B cell (primary cell): ENCODE measurements around the gene BTG1. TPM values are rescaled to one million over a fixed set of nuclear protein-coding genes. Genes with fewer than 3 reads are reported as not detected.

ENCODE experiments used
- ATAC-seq: fragments of 200-7000 bp; cut with Tn5 transposase; one replicate; pipeline ENCODE4 v1.10.0; 2021; ENCODE audit warnings: low read depth, mild to moderate bottlenecking, moderate number of reproducible peaks, moderate library complexity
- CTCF ChIA-PET: fragments of 350-600 bp; sonication (Branson Sonifier 250); formaldehyde crosslinking; loops from one replicate; lab custom pipeline; 2021; ENCODE audit warnings: antibody characterized with exemption, inconsistent platforms; lab: Charles Lee
- POLR2A ChIA-PET: fragments of 350-600 bp; sonication (Branson Sonifier 250); formaldehyde crosslinking; loops from one replicate; lab custom pipeline; 2021; ENCODE audit warnings: antibody characterized with exemption; lab: Charles Lee
- DNase-seq: peaks from one replicate; pipeline ENCODE4 v3.0.0; 2013
- H2AFZ ChIP-seq: 2 replicates; pipeline ENCODE4 v1.6.1; 2012; ENCODE audit warnings: mild to moderate bottlenecking, low read depth, low read length; ENCODE audit not compliant: insufficient read depth, poor library complexity, severe bottlenecking
- H3K27ac ChIP-seq, 2 donors: 1 replicate in 1 of 2; 2 replicates in 1 of 2; pipeline ENCODE4 v1.5.1; 2012 to 2013; ENCODE audit warnings: low read length in 2 of 2, mild to moderate bottlenecking in 2 of 2, moderate library complexity in 1 of 2
- H3K27me3 ChIP-seq, 4 experiments: fragments of 200-600 bp in 1 of 4; sonication (generic) in 1 of 4; replicated peaks in 1 of 4; 1 replicate in 2 of 4; 2 replicates in 2 of 4; pipeline versions ENCODE4 v1.6.1 to v1.7.0; 2013 to 2016; ENCODE audit warnings: low read length in 3 of 4, mild to moderate bottlenecking in 2 of 4, mixed read lengths in 1 of 4, moderate library complexity in 1 of 4; ENCODE audit not compliant: insufficient read depth in 4 of 4, control insufficient read depth in 3 of 4; ENCODE audit errors: control extremely low read depth in 1 of 4
- H3K36me3 ChIP-seq, 2 experiments: replicated peaks in 1 of 2; 1 replicate in 1 of 2; 2 replicates in 1 of 2; pipeline versions ENCODE4 v1.6.1 to v1.7.1; 2013; ENCODE audit warnings: low read length in 1 of 2; ENCODE audit not compliant: insufficient read depth in 2 of 2, control insufficient read depth in 1 of 2; ENCODE audit errors: control extremely low read depth in 1 of 2, extremely low read depth in 1 of 2
- H3K4me1 ChIP-seq, 2 donors: fragments of 200-600 bp in 1 of 2; sonication (generic) in 1 of 2; 1 replicate in 1 of 2; 2 replicates in 1 of 2; pipeline versions ENCODE4 v1.5.1 to v1.6.1; 2013 to 2017; ENCODE audit warnings: low read length in 2 of 2; ENCODE audit not compliant: control insufficient read depth in 2 of 2, insufficient read depth in 2 of 2
- H3K4me2 ChIP-seq: replicated peaks from 2 replicates; pipeline ENCODE3; 2012; ENCODE audit warnings: mild to moderate bottlenecking, low read depth, low read length; ENCODE audit not compliant: poor library complexity, severe bottlenecking
- H3K4me3 ChIP-seq, 5 experiments: fragments of 200-600 bp in 1 of 5; sonication (generic) in 1 of 5; 1 replicate in 3 of 5; 2 replicates in 2 of 5; pipeline versions ENCODE4 v1.5.1 to v1.7.0; 2011 to 2016; ENCODE audit warnings: low read length in 4 of 5, mild to moderate bottlenecking in 4 of 5, low read depth in 2 of 5, control low read depth in 1 of 5, moderate library complexity in 1 of 5; ENCODE audit not compliant: insufficient read depth in 1 of 5; ENCODE audit errors: control extremely low read depth in 1 of 5, extremely low read depth in 1 of 5
- H3K79me2 ChIP-seq: fragments of 200-600 bp; sonication (generic); one replicate; pipeline ENCODE4 v1.6.0; 2016; ENCODE audit warnings: low read length; ENCODE audit not compliant: control insufficient read depth, insufficient read depth
- H3K9ac ChIP-seq: fragments of 200-600 bp; sonication (generic); 2 replicates; pipeline ENCODE4 v1.6.1; 2017; ENCODE audit warnings: mild to moderate bottlenecking, low read length, moderate library complexity
- H3K9me3 ChIP-seq, 3 donors: one replicate each; pipeline versions ENCODE4 v1.6.1 to v1.7.1; 2013; ENCODE audit warnings: low read length in 2 of 3; ENCODE audit not compliant: control insufficient read depth in 2 of 3, insufficient read depth in 1 of 3; ENCODE audit errors: control extremely low read depth in 1 of 3
- H4K20me1 ChIP-seq: 2 replicates; pipeline ENCODE4 v1.6.0; 2012; ENCODE audit warnings: mild to moderate bottlenecking, low read length; ENCODE audit not compliant: insufficient read depth, control insufficient read depth, poor library complexity, severe bottlenecking
- H3K27ac Mint-ChIP-seq: one replicate; pipeline ENCODE4 v1.8.0; 2021; ENCODE audit warnings: mixed read lengths
- H3K27me3 Mint-ChIP-seq: one replicate; pipeline ENCODE4 v1.8.0; 2021; ENCODE audit warnings: mixed read lengths
- H3K4me1 Mint-ChIP-seq: one replicate; pipeline ENCODE4 v1.8.0; 2021; ENCODE audit warnings: mixed read lengths
- H3K4me3 Mint-ChIP-seq: one replicate; pipeline ENCODE4 v1.8.0; 2021; ENCODE audit warnings: mixed read lengths
- H3K9me3 Mint-ChIP-seq: one replicate; pipeline ENCODE4 v1.8.0; 2022; ENCODE audit warnings: mixed read lengths; ENCODE audit not compliant: insufficient read depth
- CTCF ChIP-seq: fragments of 200-600 bp; IDR thresholded peaks from one replicate; pipeline ENCODE4 v1.8.0; 2022; ENCODE audit warnings: antibody characterized with exemption, mild to moderate bottlenecking
- EZH2 ChIP-seq: IDR thresholded peaks from 2 replicates; pipeline ENCODE4 v1.6.1; 2012; ENCODE audit warnings: borderline replicate concordance, low read depth, mild to moderate bottlenecking, moderate library complexity, low read length; ENCODE audit not compliant: insufficient read depth, poor library complexity, severe bottlenecking
- WGBS: methylation state at CpG from one replicate; pipeline ENCODE4 v1.1.5; 2013; ENCODE audit warnings: missing lambda C conversion rate; ENCODE audit not compliant: insufficient coverage; 5-methylcytosine and 5-hydroxymethylcytosine counted together
- intact Hi-C: fragments of 100-400 bp; cut with micrococcal nuclease; formaldehyde crosslinking; loops from one replicate; pipeline ENCODE4 v1.10.0; 2022
- polyA plus RNA-seq: library from polyadenylated mRNA; depleted of rRNA; stranded (reverse); fragments of >200 nt; gene quantifications from 2 replicates; pipeline ENCODE4 v1.2.3, GENCODE V29; 2012
- total RNA-seq, 2 donors: library from RNA; stranded (reverse); fragments of 120-200 nt in 1 of 2; gene quantifications; 1 replicate in 1 of 2; 2 replicates in 1 of 2; pipeline versions ENCODE4 v1.2.3 to v1.2.4, GENCODE V29; 2013 to 2022

The BTG1 gene
- total and polyA plus RNA-seq, 2 donors (not counting 1 experiment from before 2014, with no cell fraction given) = 322 to 733 TPM

DNA sequence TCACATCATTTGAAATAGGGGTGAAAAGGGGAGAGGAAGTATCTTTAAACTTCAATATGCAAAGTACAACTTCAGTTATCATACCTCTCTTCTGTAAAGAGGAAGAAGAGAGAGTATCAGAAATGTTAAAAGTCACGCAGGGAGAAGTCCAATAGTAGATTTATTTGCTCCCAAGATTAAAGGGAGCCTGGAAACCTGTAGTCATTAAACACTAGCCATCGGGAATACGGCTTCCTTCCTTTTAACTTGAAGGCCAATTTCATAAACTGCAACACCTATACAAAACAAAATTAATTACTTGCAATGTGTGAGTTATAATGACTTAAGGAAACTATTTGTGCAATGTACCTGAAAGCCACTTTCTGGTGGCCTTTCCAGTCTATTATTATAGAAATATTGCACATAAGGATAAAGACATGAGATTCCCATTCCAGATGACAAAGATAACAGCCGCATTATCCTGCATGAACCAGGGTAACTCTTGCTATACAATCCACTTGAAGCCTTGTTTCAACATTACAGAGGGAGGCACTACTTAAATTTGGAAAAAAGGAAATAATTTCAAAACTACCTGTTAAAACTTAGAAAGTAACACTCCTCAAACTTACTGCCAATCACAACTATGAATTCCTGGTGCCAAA lies 4.6 kb downstream of the BTG1 start:
- TF ChIP-seq CTCF = no peak
- peaks cover 98% of the 10 kb centered on the region for H3K79me2 ChIP-seq
- no peak for ATAC-seq

GRCh38 chr12:92140156-92140555 lies 5.5 kb downstream of the BTG1 start:
- peak overlapping the region; percentile 98 for H3K4me3 Mint-ChIP-seq
- H3K27me3 Mint-ChIP-seq = no peaks in the 10 kb centered on the region
- Histone ChIP-seq H3K9me3 (no peaks in the 10 kb centered on the region), H4K20me1 (peaks cover 91% of the 10 kb centered on the region), H3K9ac (peak overlapping the region; percentile 93), H3K36me3 (peaks cover 4 to 63% of the 10 kb centered on the region in 2 experiments), H3K4me3 (peak overlapping the region; percentile 93 to 100 (median 96)), H3K4me2 (peak overlapping the region; percentile 76), H3K27me3 (no peaks in the 10 kb centered on the region), H3K4me1 (peaks cover 41 to 50% of the 10 kb centered on the region in 2 donors), H3K27ac (peak overlapping the region in 1 of 2 donors; percentile 83), H2AFZ (no peak overlapping the region), H3K79me2 (peaks cover 100% of the 10 kb centered on the region)
- TF ChIP-seq CTCF (no peak), EZH2 (no peak)
- H3K4me1 Mint-ChIP-seq = peaks cover 44% of the 10 kb centered on the region
- POLR2A ChIA-PET = interaction anchor here (0.6 kb wide), 1 partner anchor 397 kb away, joined by 5 read pairs; no protein-coding TSS in a partner anchor
- intact Hi-C loops = loop anchor here (2.0 to 5.0 kb wide), 3 partner anchors 329 to 563 kb away; no protein-coding TSS in a partner anchor
- no peak for ATAC-seq
- WGBS = no CpG with 5 or more reads among the region's 2 CpGs
- CTCF ChIA-PET = no interaction called here
- DNase-seq = no peak
- peak overlapping the region; percentile 47 for H3K27ac Mint-ChIP-seq
- no peaks in the 10 kb centered on the region for H3K9me3 Mint-ChIP-seq

More for the DNA sequence above, 4.6 kb downstream of the BTG1 start:
- peaks cover 4 to 63% of the 10 kb centered on the region in 2 experiments for H3K36me3 ChIP-seq
- H3K4me2 ChIP-seq = peak overlapping the region; percentile 76
- Mint-ChIP-seq H3K9me3 (no peaks in the 10 kb centered on the region), H3K27me3 (no peaks in the 10 kb centered on the region), H3K27ac (peak overlapping the region; percentile 72), H3K4me3 (peak overlapping the region; percentile 98), H3K4me1 (peaks cover 37% of the 10 kb centered on the region)
- H3K4me3 ChIP-seq = peak overlapping the region; percentile 93 to 100 (median 96)
- no peak overlapping the region for H2AFZ ChIP-seq
- H3K9ac ChIP-seq = peak overlapping the region; percentile 93
- no peaks in the 10 kb centered on the region for H3K27me3 ChIP-seq
- intact Hi-C loops = loop anchor here (1.0 to 5.0 kb wide), 4 partner anchors 8 to 564 kb away; no protein-coding TSS in a partner anchor
- peak overlapping the region; percentile 42 to 83 for H3K27ac ChIP-seq
- CTCF ChIA-PET = interaction anchor here (0.6 to 5.3 kb wide), 9 partner anchors 17 to 759 kb away, joined by 3 to 41 read pairs (median 4); no protein-coding TSS in a partner anchor
- POLR2A ChIA-PET = interaction anchor here (0.6 to 6.5 kb wide), 18 partner anchors 18 to 759 kb away, joined by 3 to 94 read pairs (median 4); no protein-coding TSS in a partner anchor
- H3K4me1 ChIP-seq = peaks cover 33 to 42% of the 10 kb centered on the region in 2 donors
- no CpG with 5 or more reads among the region's 4 CpGs for WGBS
- peaks cover 88% of the 10 kb centered on the region for H4K20me1 ChIP-seq
- H3K9me3 ChIP-seq = no peaks in the 10 kb centered on the region
- peak; percentile 53 for DNase-seq
